CD4-positive, alpha-beta T cell treated with Interferon gamma for 1 hour (primary cell): ENCODE results near the gene LCN15.
"Not testable (repeated sequence)": the region's sequence is repeated elsewhere in the genome, so short reads cannot be mapped to it uniquely, and the experiment has no call there.

ENCODE experiments used
- DNase-seq: peaks from one replicate; pipeline ENCODE4 v3.0.0-alpha.2; 2020

The LCN15 gene

GRCh38 chr9:136719195-136719880, 45.0 kb downstream of the LCN15 start:
- DNase-seq = peak; percentile 33

- no peak for DNase-seq
These were observed 45.7 kb downstream of the LCN15 start for GRCh38 chr9:136718345-136719194.

GRCh38 chr9:136717399-136717798, 46.9 kb downstream of the LCN15 start:
- no peak for DNase-seq

DNA sequence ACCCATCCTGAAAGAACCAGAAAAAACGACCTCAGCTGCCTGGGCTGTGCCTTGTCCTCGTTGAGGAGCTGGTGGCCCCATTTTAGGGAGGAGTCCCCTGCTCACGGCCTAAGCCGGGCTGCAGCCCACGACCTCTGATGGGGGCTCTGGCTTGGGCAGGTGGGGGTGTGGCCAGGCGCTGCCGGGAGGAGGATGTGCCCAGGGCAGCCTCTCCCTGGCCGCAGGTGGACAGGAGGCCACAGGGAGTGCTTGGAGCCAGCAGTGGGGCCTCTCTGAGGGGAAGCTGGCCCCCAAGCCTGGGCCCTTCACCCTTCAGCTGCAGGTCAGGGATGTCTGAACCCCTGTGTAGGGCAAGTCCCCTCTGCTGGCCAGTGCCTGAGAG, 49.4 kb downstream of the LCN15 start:
- no peak for DNase-seq

DNA sequence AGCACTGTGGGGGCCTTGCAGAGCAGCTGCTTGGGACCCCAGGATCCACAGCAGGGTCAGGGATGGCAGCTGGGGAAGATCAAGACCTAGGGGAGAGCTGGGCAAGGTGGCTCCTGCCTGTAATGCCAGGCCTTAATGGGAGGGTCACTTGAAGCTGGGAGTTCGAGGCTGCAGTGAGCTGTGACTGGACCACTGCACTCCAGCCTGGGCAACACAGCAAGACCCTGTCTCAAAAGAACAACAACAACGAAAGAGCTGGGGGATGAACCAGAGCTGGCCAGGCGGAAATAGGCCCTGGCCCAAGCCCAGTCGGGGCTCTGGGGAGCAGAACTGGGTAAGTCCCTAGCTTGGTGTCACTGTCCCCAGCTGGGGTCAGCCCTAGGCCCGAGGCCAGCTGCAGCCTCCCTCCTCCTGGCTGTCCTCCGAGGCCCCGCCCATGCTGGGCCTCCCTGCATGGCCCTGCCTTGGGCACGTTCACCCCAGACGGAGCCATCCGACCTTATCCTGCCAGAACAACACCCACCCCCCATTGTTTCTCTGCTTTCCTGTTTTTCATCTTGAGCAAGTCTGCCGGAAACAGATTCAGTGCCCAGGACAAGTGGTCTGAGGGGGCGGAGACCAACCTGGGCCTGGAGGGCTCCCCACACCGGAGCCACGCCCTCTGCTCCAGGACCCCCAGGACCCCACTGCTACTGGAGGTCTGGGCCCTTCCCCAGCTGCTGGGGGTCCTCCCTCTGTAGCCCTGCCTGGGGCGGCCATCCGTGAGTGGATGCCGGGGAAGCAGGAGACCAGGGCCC, 50.0 kb downstream of the LCN15 start:
- DNase-seq = no peak

DNA sequence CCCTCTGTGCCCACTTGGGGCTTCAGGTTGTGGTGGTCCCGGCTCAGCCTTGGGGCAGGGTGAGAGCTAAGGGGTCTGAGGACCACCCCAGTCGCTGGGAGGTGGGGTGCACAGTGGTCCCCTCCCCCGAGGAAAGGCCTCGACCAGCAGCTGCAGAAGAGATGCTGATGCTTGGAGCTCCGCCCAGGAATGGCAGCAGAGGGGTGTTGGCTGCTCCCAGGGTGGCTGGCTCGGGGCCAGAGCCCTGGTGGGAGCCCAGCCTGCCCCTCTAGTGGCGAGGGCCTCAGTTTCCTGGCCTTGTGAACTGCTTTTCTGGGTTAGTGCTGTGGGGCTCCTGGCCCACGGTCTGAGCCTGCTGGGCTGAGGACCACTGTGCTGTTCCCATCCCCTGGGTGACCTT, 50.8 kb downstream of the LCN15 start:
- no peak for DNase-seq

DNA sequence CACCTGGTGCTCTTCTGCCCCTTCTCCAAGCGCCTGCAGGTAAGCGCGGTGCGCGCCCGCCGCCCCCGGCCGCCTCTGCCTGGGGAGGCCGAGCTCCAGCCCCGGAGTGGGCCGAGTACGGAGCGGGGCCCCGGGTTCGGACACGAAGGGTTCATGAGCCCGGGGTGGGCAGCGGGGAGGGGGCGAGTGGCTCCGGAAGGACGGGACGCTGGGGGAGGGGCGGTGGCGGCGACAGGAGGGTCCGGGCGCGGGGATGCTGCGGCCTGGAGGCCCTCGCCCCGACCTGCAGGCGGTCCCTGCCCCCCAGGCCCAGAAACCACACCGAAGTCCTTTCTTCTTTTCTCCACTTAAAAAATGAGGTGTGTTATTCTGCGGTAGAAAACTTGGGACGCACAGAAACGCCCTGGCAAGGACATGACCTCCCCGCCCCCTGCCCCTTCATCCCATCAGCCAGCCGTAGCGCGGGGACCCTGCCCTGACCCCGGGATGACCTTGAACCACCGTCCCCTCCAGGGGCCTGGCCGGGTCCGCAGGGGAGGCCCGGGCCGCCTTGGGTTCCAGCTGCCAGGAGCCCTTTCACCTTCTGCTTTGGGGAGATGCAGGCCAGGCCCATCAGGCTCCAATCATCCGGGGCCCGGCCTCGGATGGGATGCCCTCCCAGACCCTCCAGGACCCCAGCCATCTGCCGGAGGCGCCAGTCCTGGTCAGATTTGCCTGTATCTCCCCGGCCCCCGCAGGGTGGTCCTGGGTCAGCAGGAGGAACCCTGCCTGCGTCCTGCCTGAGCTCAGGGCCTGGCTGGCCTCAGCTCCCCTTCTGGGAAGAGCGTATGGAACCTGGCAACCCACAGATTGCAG, 51.4 kb downstream of the LCN15 start:
- DNase-seq = no peak

DNA sequence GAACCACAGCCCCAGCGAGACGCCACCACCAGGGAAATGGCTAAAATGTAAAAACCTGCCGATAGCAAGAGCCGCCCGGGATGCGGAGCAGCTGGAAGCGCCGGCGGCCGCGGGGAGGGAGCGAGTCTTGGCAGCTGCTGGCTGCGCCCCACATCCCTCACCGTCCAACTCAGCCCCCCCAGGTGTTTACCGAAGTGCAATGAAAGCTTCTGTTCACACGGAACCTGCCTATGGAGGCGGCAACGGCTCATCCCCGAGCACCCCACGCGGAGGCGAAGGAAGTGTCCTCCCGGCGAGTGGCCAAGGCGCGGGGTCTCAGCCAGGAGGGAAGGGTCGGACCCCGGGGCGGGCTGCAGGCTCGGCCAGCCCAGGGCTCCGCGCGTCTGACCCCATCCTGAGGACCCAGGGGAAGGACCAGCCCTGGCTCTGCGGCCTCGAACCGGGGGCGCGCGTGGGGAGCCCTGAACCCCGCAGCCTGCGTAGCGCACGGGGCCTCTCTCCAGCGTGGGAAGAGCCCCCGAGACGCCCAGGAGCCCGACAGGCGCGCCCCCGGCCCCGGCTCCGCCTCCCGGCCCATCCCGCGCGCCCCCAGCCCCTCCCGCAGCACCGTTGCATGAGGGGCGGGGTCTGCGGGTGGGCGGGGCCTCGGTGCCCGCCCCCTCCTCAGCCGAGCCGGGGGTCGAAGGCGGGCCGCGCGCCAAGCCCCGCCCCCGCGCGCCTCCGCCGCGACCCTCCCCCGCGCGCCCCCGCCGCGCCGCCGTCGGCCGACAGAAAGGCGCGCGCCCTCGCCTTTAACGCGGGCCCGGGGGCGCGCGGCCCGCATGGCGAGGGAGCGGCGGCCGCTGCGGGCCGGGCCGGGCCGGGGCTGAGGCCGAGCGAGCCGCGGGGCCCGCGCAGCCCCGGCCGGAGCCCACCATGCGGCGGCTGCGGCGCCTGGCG, 52.3 kb downstream of the LCN15 start, which contains the start of gene DIPK1B:
DIPK1B (plus strand) TSS at position 822 of the 939 bp plus-strand sequence; CDS start at position 916, 94 bp downstream.
- no peak for DNase-seq

- DNase-seq = not testable (repeated sequence)
These were observed 53.1 kb downstream of the LCN15 start for GRCh38 chr9:136711219-136711648.

DNA sequence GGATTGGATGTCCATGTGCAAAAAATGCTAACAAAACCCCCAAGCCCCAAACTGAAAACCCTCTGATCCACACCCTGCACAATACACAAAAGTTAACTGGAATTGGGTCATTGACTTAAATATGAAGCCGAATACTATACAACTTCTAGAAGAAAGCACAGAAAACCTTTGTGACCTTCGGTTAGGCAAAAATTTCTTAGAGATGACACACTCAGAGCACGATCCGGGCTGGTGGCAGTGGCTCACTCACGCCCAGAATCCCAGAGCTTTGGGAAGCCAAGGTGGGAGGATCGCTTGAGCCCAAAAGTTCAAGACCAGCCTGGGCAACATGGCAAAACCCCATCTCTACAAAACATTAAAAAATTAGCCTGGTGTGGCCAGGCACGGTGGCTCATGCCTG, 53.8 kb downstream of the LCN15 start:
- no peak for DNase-seq
